Measurements from ENCODE around the gene MRPS12. TPM values are rescaled to one million over a fixed set of nuclear protein-coding genes. Genes with fewer than 3 reads are reported as not detected.

Gene MRPS12
- total RNA-seq, 4 donors from 2014 or later, result 18.0 to 33.2 (median 27.3) TPM

- Histone ChIP-seq H3K9me3 (no peaks in the 10 kb centered on the region), H3K4me3 (no peak overlapping the region), H3K27me3 (peaks cover 0 to 22% (median 9%) of the 10 kb centered on the region in 4 donors), H3K27ac (replicated peaks in 1 of 4) (no peak overlapping the region), H3K36me3 (peaks cover 0 to 29% (median 21%) of the 10 kb centered on the region in 4 donors), H3K4me1 (peaks cover 0 to 6% (median 2%) of the 10 kb centered on the region in 4 donors)
- WGBS, result 69% methylated on average over 8 of the region's 12 CpGs
- no peak for DNase-seq (ENCODE audit: extremely low spot score)
- no peak for TF ChIP-seq EP300 (IDR thresholded peaks at IDR 0.05)
- no peak for TF ChIP-seq POLR2A (IDR thresholded peaks at IDR 0.05; ENCODE audit: low read depth)
- TF ChIP-seq CTCF (IDR thresholded peaks at IDR 0.05), result no peak
- no peak for TF ChIP-seq POLR2AphosphoS5 (IDR thresholded peaks at IDR 0.05)
- intact Hi-C loops (cut with DNase I), result no loop called here
Measured at GRCh38 chr19:38912600-38913514, 17.9 kb upstream of the MRPS12 start.

- H3K27ac ChIP-seq (replicated peaks in 1 of 4), result no peak overlapping the region
- intact Hi-C loops (cut with DNase I), result no loop called here
- no peaks in the 10 kb centered on the region for H3K9me3 ChIP-seq
- DNase-seq (ENCODE audit: extremely low spot score), result no peak
- H3K27me3 ChIP-seq, result peaks cover 0 to 22% (median 9%) of the 10 kb centered on the region in 4 donors
- peaks cover 0 to 6% (median 2%) of the 10 kb centered on the region in 4 donors for H3K4me1 ChIP-seq
- no peak overlapping the region for H3K4me3 ChIP-seq
- WGBS, result 95% methylated on average over 8 of the region's 8 CpGs
- H3K36me3 ChIP-seq, result peaks cover 0 to 18% (median 11%) of the 10 kb centered on the region in 4 donors
- TF ChIP-seq POLR2A (IDR thresholded peaks at IDR 0.05; ENCODE audit: low read depth) (no peak), CTCF (IDR thresholded peaks at IDR 0.05) (no peak), EP300 (IDR thresholded peaks at IDR 0.05) (no peak), POLR2AphosphoS5 (IDR thresholded peaks at IDR 0.05) (no peak)
Measured at GRCh38 chr19:38913958-38914357, 16.8 kb upstream of the MRPS12 start.

GRCh38 chr19:38915329-38916321 is 15.1 kb upstream of the MRPS12 start:
- Histone ChIP-seq H3K9me3 (no peaks in the 10 kb centered on the region), H3K27me3 (peaks cover 0 to 20% (median 9%) of the 10 kb centered on the region in 4 donors), H3K4me3 (no peak overlapping the region), H3K36me3 (peaks cover 0 to 19% (median 7%) of the 10 kb centered on the region in 4 donors), H3K27ac (replicated peaks in 1 of 4) (no peak overlapping the region), H3K4me1 (peaks cover 0 to 6% (median 2%) of the 10 kb centered on the region in 4 donors)
- no peak for DNase-seq (ENCODE audit: extremely low spot score)
- intact Hi-C loops (cut with DNase I), result no loop called here
- TF ChIP-seq POLR2A (IDR thresholded peaks at IDR 0.05; ENCODE audit: low read depth) (no peak), EP300 (IDR thresholded peaks at IDR 0.05) (no peak), CTCF (IDR thresholded peaks at IDR 0.05) (no peak)
- WGBS, result 91% methylated on average over 38 of the region's 44 CpGs

- H3K4me1 ChIP-seq, result no peaks in the 10 kb centered on the region
- intact Hi-C loops (cut with DNase I), result no loop called here
- peaks cover 0 to 1% (median 0%) of the 10 kb centered on the region in 4 donors for H3K27me3 ChIP-seq
- no peak for TF ChIP-seq POLR2AphosphoS5 (IDR thresholded peaks at IDR 0.05)
- TF ChIP-seq POLR2A (IDR thresholded peaks at IDR 0.05; ENCODE audit: low read depth), result no peak
- TF ChIP-seq EP300 (IDR thresholded peaks at IDR 0.05), result no peak
- no peak for TF ChIP-seq CTCF (IDR thresholded peaks at IDR 0.05)
- no peak overlapping the region for H3K4me3 ChIP-seq
- no peaks in the 10 kb centered on the region for H3K9me3 ChIP-seq
- DNase-seq (ENCODE audit: extremely low spot score), result no peak
- H3K36me3 ChIP-seq, result peaks cover 0 to 34% (median 21%) of the 10 kb centered on the region in 4 donors
- 81% methylated on average over 4 of the region's 9 CpGs for WGBS
- no peak overlapping the region for H3K27ac ChIP-seq (replicated peaks in 1 of 4)
Measured at GRCh38 chr19:38917516-38917915, 13.2 kb upstream of the MRPS12 start.
